Endothelial cell of umbilical vein (primary cell): Measurements from ENCODE around the gene PAPPA2.

ENCODE experiments used
- CTCF ChIP-seq, 2 donors: IDR thresholded peaks; 1 replicate in 1 of 2; 2 replicates in 1 of 2; pipeline ENCODE4 v1.5.1; 2011; ENCODE audit warnings: low read length in 2 of 2, mild to moderate bottlenecking in 2 of 2, moderate library complexity in 2 of 2, control low read depth in 1 of 2, inconsistent platforms in 1 of 2, low read depth in 1 of 2; ENCODE audit not compliant: insufficient read depth in 1 of 2; ENCODE audit errors: extremely low read depth in 1 of 2
- MAX ChIP-seq: IDR thresholded peaks from 2 replicates; pipeline ENCODE4 v1.6.1; 2011; ENCODE audit not compliant: insufficient read depth, insufficient read length

GRCh38 chr1:176696109-176696508 lies 233.1 kb downstream of the PAPPA2 start:
- TF ChIP-seq CTCF (IDR thresholded peaks at IDR 0.05; ENCODE audit: extremely low read depth in 1 of 2, insufficient read depth in 1 of 2, low read depth in 1 of 2, low read length in 2 of 2) (no peak), MAX (no peak)
